HepG2 (cell line): ENCODE data around the gene NR3C2.

Experiments
- ELF4 ChIP-seq: sonication (generic); formaldehyde crosslinking; IDR thresholded peaks from 2 replicates; pipeline ENCODE4 v1.5.0; 2020; ENCODE audit warnings: missing genetic modification reagents, mild to moderate bottlenecking, moderate library complexity, borderline replicate concordance
- FOXJ3 ChIP-seq: sonication (generic); formaldehyde crosslinking; IDR thresholded peaks from 2 replicates; pipeline ENCODE4 v1.4.0; 2020; ENCODE audit warnings: missing genetic modification reagents, mild to moderate bottlenecking, borderline replicate concordance
- KLF12 ChIP-seq: sonication (generic); formaldehyde crosslinking; IDR thresholded peaks from 2 replicates; pipeline ENCODE4 v1.4.0; 2020; ENCODE audit warnings: missing genetic modification reagents, borderline replicate concordance
- NPAS2 ChIP-seq: sonication (generic); formaldehyde crosslinking; IDR thresholded peaks from 2 replicates; pipeline ENCODE4 v1.8.0; 2022; ENCODE audit warnings: mild to moderate bottlenecking, missing genetic modification reagents, borderline replicate concordance
- ZNF224 ChIP-seq: sonication (generic); formaldehyde crosslinking; IDR thresholded peaks from 2 replicates; pipeline ENCODE4 v1.5.0; 2020; ENCODE audit warnings: mild to moderate bottlenecking, missing genetic modification reagents
- ZNF335 ChIP-seq: sonication (generic); formaldehyde crosslinking; IDR thresholded peaks from 2 replicates; pipeline ENCODE4 v1.4.0; 2020; ENCODE audit warnings: missing genetic modification reagents
- ZNF431 ChIP-seq: sonication (generic); formaldehyde crosslinking; IDR thresholded peaks from 2 replicates; pipeline ENCODE4 v1.9.0; 2022; ENCODE audit warnings: missing genetic modification reagents, low read depth, mild to moderate bottlenecking, borderline replicate concordance
- ZNF629 ChIP-seq: sonication (generic); formaldehyde crosslinking; conservative IDR thresholded peaks from 2 replicates; pipeline ENCODE4 v1.5.0; 2020; ENCODE audit warnings: missing genetic modification reagents
- TF ChIP-seq, protein P1 (sequence below): sonication (generic); formaldehyde crosslinking; IDR thresholded peaks from 2 replicates; pipeline ENCODE4 v1.5.0; 2020; ENCODE audit warnings: mild to moderate bottlenecking, missing genetic modification reagents, moderate library complexity
- TF ChIP-seq, protein P2 (sequence below): sonication (generic); formaldehyde crosslinking; IDR thresholded peaks from 2 replicates; pipeline ENCODE4 v1.8.1; 2023; ENCODE audit warnings: mild to moderate bottlenecking, missing genetic modification reagents, borderline replicate concordance
- TF ChIP-seq, protein P3 (sequence below): sonication (generic); formaldehyde crosslinking; IDR thresholded peaks from 2 replicates; pipeline ENCODE4 v1.4.0; 2020; ENCODE audit warnings: missing genetic modification reagents
- TF ChIP-seq, protein P4 (sequence below): sonication (generic); formaldehyde crosslinking; IDR thresholded peaks from 2 replicates; pipeline ENCODE4 v1.8.1; 2022; ENCODE audit warnings: low read depth, mild to moderate bottlenecking, missing genetic modification reagents
- TF ChIP-seq, protein P5 (sequence below): IDR thresholded peaks from 2 replicates; pipeline ENCODE4 v1.6.1; 2012; ENCODE audit warnings: inconsistent platforms

DNA sequence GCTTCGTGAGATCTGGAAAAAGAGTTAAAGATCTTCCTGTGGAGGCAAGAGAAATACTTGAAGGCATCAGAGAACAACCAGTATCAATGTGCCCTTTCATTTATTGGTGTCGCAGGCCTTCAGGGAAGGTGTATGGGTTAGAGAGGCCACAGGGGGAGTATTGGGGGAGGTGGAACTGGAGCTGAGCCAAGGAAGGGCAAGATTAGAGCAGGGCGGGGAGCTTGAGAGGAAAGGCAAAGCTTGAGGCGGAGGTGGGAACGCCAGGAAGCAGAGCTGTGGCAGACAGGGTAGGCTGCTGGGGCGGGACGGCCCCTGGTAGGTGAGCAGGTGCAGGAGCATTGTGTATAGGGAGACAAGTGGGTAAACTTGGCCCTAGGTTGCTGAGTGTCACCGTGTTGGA, 380.4 kb downstream of the NR3C2 start:
- TF ChIP-seq ZNF224 (no peak), ELF4 (CRISPR knock-in tag) (no peak), KLF12 (no peak), ZNF431 (CRISPR knock-in tag) (no peak), ZNF335 (no peak), FOXJ3 (CRISPR knock-in tag) (no peak), NPAS2 (no peak), ZNF629 (CRISPR knock-in tag) (no peak)
- TF ChIP-seq, protein P1, sequence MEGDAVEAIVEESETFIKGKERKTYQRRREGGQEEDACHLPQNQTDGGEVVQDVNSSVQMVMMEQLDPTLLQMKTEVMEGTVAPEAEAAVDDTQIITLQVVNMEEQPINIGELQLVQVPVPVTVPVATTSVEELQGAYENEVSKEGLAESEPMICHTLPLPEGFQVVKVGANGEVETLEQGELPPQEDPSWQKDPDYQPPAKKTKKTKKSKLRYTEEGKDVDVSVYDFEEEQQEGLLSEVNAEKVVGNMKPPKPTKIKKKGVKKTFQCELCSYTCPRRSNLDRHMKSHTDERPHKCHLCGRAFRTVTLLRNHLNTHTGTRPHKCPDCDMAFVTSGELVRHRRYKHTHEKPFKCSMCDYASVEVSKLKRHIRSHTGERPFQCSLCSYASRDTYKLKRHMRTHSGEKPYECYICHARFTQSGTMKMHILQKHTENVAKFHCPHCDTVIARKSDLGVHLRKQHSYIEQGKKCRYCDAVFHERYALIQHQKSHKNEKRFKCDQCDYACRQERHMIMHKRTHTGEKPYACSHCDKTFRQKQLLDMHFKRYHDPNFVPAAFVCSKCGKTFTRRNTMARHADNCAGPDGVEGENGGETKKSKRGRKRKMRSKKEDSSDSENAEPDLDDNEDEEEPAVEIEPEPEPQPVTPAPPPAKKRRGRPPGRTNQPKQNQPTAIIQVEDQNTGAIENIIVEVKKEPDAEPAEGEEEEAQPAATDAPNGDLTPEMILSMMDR (CRISPR knock-in tag) = no peak
- TF ChIP-seq, protein P2, sequence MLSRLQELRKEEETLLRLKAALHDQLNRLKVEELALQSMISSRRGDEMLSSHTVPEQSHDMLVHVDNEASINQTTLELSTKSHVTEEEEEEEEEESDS (CRISPR knock-in tag) = no peak
- TF ChIP-seq, protein P3, sequence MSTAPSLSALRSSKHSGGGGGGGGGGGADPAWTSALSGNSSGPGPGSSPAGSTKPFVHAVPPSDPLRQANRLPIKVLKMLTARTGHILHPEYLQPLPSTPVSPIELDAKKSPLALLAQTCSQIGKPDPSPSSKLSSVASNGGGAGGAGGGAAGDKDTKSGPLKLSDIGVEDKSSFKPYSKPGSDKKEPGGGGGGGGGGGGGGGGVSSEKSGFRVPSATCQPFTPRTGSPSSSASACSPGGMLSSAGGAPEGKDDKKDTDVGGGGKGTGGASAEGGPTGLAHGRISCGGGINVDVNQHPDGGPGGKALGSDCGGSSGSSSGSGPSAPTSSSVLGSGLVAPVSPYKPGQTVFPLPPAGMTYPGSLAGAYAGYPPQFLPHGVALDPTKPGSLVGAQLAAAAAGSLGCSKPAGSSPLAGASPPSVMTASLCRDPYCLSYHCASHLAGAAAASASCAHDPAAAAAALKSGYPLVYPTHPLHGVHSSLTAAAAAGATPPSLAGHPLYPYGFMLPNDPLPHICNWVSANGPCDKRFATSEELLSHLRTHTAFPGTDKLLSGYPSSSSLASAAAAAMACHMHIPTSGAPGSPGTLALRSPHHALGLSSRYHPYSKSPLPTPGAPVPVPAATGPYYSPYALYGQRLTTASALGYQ (CRISPR knock-in tag) = no peak
- TF ChIP-seq, protein P4, sequence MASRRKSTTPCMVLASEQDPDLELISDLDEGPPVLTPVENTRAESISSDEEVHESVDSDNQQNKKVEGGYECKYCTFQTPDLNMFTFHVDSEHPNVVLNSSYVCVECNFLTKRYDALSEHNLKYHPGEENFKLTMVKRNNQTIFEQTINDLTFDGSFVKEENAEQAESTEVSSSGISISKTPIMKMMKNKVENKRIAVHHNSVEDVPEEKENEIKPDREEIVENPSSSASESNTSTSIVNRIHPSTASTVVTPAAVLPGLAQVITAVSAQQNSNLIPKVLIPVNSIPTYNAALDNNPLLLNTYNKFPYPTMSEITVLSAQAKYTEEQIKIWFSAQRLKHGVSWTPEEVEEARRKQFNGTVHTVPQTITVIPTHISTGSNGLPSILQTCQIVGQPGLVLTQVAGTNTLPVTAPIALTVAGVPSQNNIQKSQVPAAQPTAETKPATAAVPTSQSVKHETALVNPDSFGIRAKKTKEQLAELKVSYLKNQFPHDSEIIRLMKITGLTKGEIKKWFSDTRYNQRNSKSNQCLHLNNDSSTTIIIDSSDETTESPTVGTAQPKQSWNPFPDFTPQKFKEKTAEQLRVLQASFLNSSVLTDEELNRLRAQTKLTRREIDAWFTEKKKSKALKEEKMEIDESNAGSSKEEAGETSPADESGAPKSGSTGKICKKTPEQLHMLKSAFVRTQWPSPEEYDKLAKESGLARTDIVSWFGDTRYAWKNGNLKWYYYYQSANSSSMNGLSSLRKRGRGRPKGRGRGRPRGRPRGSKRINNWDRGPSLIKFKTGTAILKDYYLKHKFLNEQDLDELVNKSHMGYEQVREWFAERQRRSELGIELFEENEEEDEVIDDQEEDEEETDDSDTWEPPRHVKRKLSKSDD = no peak
- TF ChIP-seq, protein P5, sequence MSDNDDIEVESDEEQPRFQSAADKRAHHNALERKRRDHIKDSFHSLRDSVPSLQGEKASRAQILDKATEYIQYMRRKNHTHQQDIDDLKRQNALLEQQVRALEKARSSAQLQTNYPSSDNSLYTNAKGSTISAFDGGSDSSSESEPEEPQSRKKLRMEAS = no peak
